KMS-11 (cell line): ENCODE measurements around the gene FOXF1.

Source experiments
- H2AFZ ChIP-seq: fragments of 200-600 bp; sonication (generic); 2 replicates; pipeline ENCODE4 v1.6.1; 2016; ENCODE audit warnings: antibody characterized with exemption, mixed run types, low read depth
- H3K27ac ChIP-seq: fragments of 200-600 bp; sonication (generic); 2 replicates; pipeline ENCODE4 v1.6.1; 2016; ENCODE audit warnings: mild to moderate bottlenecking, mixed run types
- H3K27me3 ChIP-seq: fragments of 200-600 bp; sonication (generic); 2 replicates; pipeline ENCODE4 v1.6.1; 2017; ENCODE audit warnings: mild to moderate bottlenecking, low read depth, mixed run types, moderate library complexity; ENCODE audit not compliant: insufficient read depth
- H3K36me3 ChIP-seq: fragments of 200-600 bp; sonication (generic); 2 replicates; pipeline ENCODE4 v1.6.1; 2017; ENCODE audit warnings: mild to moderate bottlenecking, mixed run types; ENCODE audit not compliant: insufficient read depth
- H3K4me1 ChIP-seq: fragments of 200-600 bp; sonication (generic); 2 replicates; pipeline ENCODE4 v1.6.1; 2016; ENCODE audit warnings: mild to moderate bottlenecking, low read depth, mixed run types; ENCODE audit not compliant: poor library complexity, severe bottlenecking
- H3K4me2 ChIP-seq: fragments of 200-600 bp; sonication (generic); 2 replicates; pipeline ENCODE4 v1.7.0; 2016; ENCODE audit warnings: mild to moderate bottlenecking, mixed run types
- H3K4me3 ChIP-seq: fragments of 200-600 bp; sonication (generic); IDR thresholded peaks from 2 replicates; pipeline ENCODE4 v1.6.1; 2017; ENCODE audit warnings: low read depth, low read length, mixed read lengths; ENCODE audit not compliant: insufficient read depth
- H3K79me2 ChIP-seq: fragments of 200-600 bp; sonication (generic); 2 replicates; pipeline ENCODE4 v1.6.1; 2016; ENCODE audit warnings: low read depth, mixed run types; ENCODE audit not compliant: insufficient read depth
- H3K9ac ChIP-seq: fragments of 200-600 bp; sonication (generic); 2 replicates; pipeline ENCODE4 v1.6.1; 2016; ENCODE audit warnings: mild to moderate bottlenecking, mixed run types
- H4K20me1 ChIP-seq: fragments of 200-600 bp; sonication (generic); 2 replicates; pipeline ENCODE4 v1.6.1; 2016; ENCODE audit warnings: mild to moderate bottlenecking, mixed run types; ENCODE audit not compliant: insufficient read depth
- CTCF ChIP-seq: fragments of 200-600 bp; sonication (generic); conservative IDR thresholded peaks from 2 replicates; pipeline ENCODE4 v1.6.1; 2017; ENCODE audit warnings: low read depth, mild to moderate bottlenecking, antibody characterized with exemption, low read length, moderate library complexity, mixed read lengths

The FOXF1 gene

GRCh38 chr16:86510465-86511261 is at the start of gene FOXF1:
TSS of gene FOXF1 (plus strand) at chr16:86510527. CDS start at chr16:86510570, 43 bp downstream.
- no peak for TF ChIP-seq CTCF
- Histone ChIP-seq H3K9ac (no peak within 1 kb of the TSS), H3K4me1 (no peaks in the 10 kb centered on the region), H3K4me2 (no peak within 1 kb of the TSS), H3K79me2 (no peaks in the 10 kb centered on the region), H3K27me3 (peaks cover 57% of the 10 kb centered on the region), H2AFZ (no peak within 1 kb of the TSS), H3K27ac (no peak within 1 kb of the TSS), H3K4me3 (no peak within 1 kb of the TSS), H4K20me1 (no peaks in the 10 kb centered on the region), H3K36me3 (no peaks in the 10 kb centered on the region)

- Histone ChIP-seq H3K27ac (no peak overlapping the region), H4K20me1 (no peaks in the 10 kb centered on the region), H3K4me2 (no peak overlapping the region), H3K9ac (no peak overlapping the region), H3K27me3 (peaks cover 23% of the 10 kb centered on the region), H3K4me3 (no peak overlapping the region), H3K79me2 (no peaks in the 10 kb centered on the region), H2AFZ (no peak overlapping the region), H3K36me3 (no peaks in the 10 kb centered on the region), H3K4me1 (no peaks in the 10 kb centered on the region)
- TF ChIP-seq CTCF: no peak
Observed at GRCh38 chr16:86461037-86461436, 49.3 kb upstream of the FOXF1 start.

GRCh38 chr16:86462334-86463084 is 47.8 kb upstream of the FOXF1 start:
- no peak overlapping the region for H3K9ac ChIP-seq
- H3K36me3 ChIP-seq: no peaks in the 10 kb centered on the region
- H3K27ac ChIP-seq: no peak overlapping the region
- no peaks in the 10 kb centered on the region for H3K4me1 ChIP-seq
- no peak for TF ChIP-seq CTCF
- no peak overlapping the region for H3K4me3 ChIP-seq
- H3K27me3 ChIP-seq: peaks cover 14% of the 10 kb centered on the region
- H3K4me2 ChIP-seq: no peak overlapping the region
- H4K20me1 ChIP-seq: no peaks in the 10 kb centered on the region
- no peaks in the 10 kb centered on the region for H3K79me2 ChIP-seq
- H2AFZ ChIP-seq: no peak overlapping the region

GRCh38 chr16:86464044-86464443 is 46.3 kb upstream of the FOXF1 start:
- H3K79me2 ChIP-seq: no peaks in the 10 kb centered on the region
- no peak overlapping the region for H3K27ac ChIP-seq
- no peaks in the 10 kb centered on the region for H3K4me1 ChIP-seq
- peaks cover 7% of the 10 kb centered on the region; the same call in 1 of the 2 replicates for H3K27me3 ChIP-seq
- no peak overlapping the region for H2AFZ ChIP-seq
- no peak overlapping the region for H3K9ac ChIP-seq
- H4K20me1 ChIP-seq: no peaks in the 10 kb centered on the region
- no peak overlapping the region for H3K4me2 ChIP-seq
- H3K36me3 ChIP-seq: no peaks in the 10 kb centered on the region
- no peak overlapping the region for H3K4me3 ChIP-seq
- no peak for TF ChIP-seq CTCF
